Nephron progenitor cell (in vitro differentiated cells): ENCODE measurements around the gene VIPR2.
"Not testable (repeated sequence)": the region's sequence is repeated elsewhere in the genome, so short reads cannot be mapped to it uniquely, and the experiment has no call there.

Experiments
- DNase-seq: peaks from one replicate; pipeline ENCODE4 v3.0.0; 2021
- H3K27ac Mint-ChIP-seq: 2 replicates; pipeline ENCODE4 v1.8.0; 2021; ENCODE audit warnings: mild to moderate bottlenecking, moderate library complexity, mixed read lengths
- H3K27me3 Mint-ChIP-seq: 2 replicates; pipeline ENCODE4 v1.8.0; 2021; ENCODE audit warnings: mild to moderate bottlenecking, low read depth, mixed read lengths; ENCODE audit not compliant: poor library complexity
- H3K36me3 Mint-ChIP-seq: 2 replicates; pipeline ENCODE4 v1.8.0; 2021; ENCODE audit warnings: low read depth, mixed read lengths
- H3K4me1 Mint-ChIP-seq: 2 replicates; pipeline ENCODE4 v1.8.0; 2021; ENCODE audit warnings: mixed read lengths
- H3K4me3 Mint-ChIP-seq: 2 replicates; pipeline ENCODE4 v1.8.0; 2021; ENCODE audit warnings: mild to moderate bottlenecking, moderate library complexity, mixed read lengths
- H3K9me3 Mint-ChIP-seq: 2 replicates; pipeline ENCODE4 v1.8.0; 2021; ENCODE audit warnings: mild to moderate bottlenecking, moderate library complexity, mixed read lengths
- TF ChIP-seq, protein P1 (sequence below): fragments of 200-600 bp; sonication (generic); IDR thresholded peaks from 2 replicates; pipeline ENCODE4 v1.5.0; 2021; ENCODE audit warnings: antibody characterized with exemption

The VIPR2 gene

DNA sequence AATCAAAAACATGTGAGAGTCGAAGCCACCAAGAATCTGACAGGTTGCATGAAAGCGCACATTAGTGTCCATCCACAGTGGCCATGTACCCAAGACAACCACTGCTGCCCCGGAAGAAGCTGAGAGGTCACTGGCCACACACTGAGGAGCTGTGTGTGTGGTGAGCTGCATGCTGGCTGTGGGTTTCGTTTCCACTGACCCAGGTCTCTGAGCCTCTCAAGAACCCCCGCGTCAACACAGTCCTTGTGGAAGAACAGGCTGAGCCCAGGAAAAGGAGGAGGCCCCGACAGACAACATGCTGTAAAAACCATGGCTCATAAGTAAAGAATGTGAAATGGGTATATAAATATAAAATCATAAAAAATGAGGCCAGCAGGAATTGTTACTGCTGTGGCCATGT is 8.2 kb downstream of the VIPR2 start:
- Mint-ChIP-seq H3K9me3 (peaks cover 20% of the 10 kb centered on the region), H3K4me1 (peaks cover 16% of the 10 kb centered on the region), H3K4me3 (no peak overlapping the region), H3K36me3 (no peaks in the 10 kb centered on the region), H3K27me3 (peaks cover 28% of the 10 kb centered on the region), H3K27ac (no peak overlapping the region)
- no peak for DNase-seq
- TF ChIP-seq, protein P1, sequence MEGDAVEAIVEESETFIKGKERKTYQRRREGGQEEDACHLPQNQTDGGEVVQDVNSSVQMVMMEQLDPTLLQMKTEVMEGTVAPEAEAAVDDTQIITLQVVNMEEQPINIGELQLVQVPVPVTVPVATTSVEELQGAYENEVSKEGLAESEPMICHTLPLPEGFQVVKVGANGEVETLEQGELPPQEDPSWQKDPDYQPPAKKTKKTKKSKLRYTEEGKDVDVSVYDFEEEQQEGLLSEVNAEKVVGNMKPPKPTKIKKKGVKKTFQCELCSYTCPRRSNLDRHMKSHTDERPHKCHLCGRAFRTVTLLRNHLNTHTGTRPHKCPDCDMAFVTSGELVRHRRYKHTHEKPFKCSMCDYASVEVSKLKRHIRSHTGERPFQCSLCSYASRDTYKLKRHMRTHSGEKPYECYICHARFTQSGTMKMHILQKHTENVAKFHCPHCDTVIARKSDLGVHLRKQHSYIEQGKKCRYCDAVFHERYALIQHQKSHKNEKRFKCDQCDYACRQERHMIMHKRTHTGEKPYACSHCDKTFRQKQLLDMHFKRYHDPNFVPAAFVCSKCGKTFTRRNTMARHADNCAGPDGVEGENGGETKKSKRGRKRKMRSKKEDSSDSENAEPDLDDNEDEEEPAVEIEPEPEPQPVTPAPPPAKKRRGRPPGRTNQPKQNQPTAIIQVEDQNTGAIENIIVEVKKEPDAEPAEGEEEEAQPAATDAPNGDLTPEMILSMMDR = no peak

DNA sequence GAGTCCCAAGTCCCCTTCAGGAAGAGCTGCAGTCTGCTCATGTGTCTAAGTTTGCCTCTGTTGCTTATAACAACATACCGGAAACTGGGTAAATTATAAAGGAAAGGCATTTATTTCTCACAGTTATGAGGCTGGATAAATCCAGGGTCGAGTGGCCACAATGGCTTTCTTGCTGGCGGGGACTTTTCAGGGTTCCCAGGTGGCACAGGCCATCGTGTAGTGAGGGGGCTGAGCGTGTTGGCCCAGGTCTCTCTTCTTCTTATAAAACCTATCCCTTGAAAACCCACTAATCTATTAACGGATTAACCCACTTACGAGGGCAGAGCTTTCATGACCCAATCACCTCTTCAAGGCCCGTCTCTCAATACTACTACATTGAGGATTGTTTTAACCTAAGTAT is 8.7 kb downstream of the VIPR2 start:
- Mint-ChIP-seq H3K4me3 (no peak overlapping the region), H3K9me3 (peaks cover 20% of the 10 kb centered on the region), H3K27me3 (peaks cover 24% of the 10 kb centered on the region), H3K36me3 (no peaks in the 10 kb centered on the region), H3K4me1 (peaks cover 15% of the 10 kb centered on the region), H3K27ac (no peak overlapping the region)
- DNase-seq = no peak
- TF ChIP-seq, protein P1 = no peak

DNA sequence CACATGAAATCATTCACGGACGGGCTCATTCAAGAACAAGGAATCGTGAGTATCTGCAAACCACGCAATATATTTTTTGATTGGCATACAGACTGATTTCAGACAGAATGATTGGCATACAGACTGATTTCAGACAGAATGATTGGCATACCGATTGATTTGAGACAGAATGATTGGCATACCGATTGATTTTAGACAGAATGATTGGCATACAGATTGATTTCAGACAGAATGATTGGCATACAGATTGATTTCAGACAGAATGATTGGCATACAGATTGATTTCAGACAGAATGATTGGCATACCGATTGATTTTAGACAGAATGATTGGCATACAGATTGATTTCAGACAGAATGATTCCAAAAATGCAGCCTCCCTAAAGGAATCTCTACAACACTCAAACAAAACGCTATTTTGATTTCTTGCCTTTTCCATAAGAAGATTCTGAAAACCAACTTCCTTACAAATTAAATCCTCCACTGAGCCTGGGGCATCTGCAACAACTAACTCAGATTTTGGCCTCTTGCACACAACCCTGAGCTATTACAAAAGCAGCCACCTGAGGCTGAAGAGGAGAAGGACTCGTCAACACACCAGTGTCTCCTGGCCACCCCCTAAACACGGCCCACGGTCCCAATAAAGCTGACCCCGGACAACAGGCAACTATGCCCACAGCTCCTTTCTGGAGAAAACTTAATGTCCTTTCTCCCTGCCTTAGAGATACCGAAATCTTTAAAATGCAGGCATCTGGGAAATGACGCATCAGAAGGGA is 11.8 kb downstream of the VIPR2 start:
- H3K4me3 Mint-ChIP-seq, H3K27ac Mint-ChIP-seq, DNase-seq, H3K36me3 Mint-ChIP-seq, H3K9me3 Mint-ChIP-seq, H3K27me3 Mint-ChIP-seq: not testable (repeated sequence)
- H3K4me1 Mint-ChIP-seq = peaks cover 14% of the 10 kb centered on the region

DNA sequence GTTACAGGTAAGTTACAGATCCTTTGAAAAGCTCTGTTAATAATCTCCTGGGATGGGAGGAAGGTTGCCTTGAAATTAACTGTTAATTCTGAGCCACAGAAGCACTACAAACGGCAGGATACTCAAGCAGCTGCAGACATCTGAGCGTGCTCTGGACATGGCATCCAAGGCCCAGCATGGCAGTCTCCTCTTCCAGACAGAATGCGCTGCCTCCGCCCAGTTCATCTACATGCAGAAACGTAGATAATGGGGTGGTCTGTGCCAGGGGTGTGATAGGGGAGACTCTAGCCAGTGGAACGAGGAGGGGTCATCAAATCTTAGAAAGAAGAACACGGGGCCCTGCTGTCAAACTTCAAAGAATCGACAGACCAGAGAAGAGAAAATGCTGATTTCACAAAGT is 13.8 kb downstream of the VIPR2 start:
- H3K9me3 Mint-ChIP-seq = no peaks in the 10 kb centered on the region
- H3K4me3 Mint-ChIP-seq = no peak overlapping the region
- peaks cover 20% of the 10 kb centered on the region for H3K27me3 Mint-ChIP-seq
- H3K27ac Mint-ChIP-seq = no peak overlapping the region
- no peak for DNase-seq
- H3K4me1 Mint-ChIP-seq = peaks cover 7% of the 10 kb centered on the region
- TF ChIP-seq, protein P1 = no peak
- no peaks in the 10 kb centered on the region for H3K36me3 Mint-ChIP-seq

DNA sequence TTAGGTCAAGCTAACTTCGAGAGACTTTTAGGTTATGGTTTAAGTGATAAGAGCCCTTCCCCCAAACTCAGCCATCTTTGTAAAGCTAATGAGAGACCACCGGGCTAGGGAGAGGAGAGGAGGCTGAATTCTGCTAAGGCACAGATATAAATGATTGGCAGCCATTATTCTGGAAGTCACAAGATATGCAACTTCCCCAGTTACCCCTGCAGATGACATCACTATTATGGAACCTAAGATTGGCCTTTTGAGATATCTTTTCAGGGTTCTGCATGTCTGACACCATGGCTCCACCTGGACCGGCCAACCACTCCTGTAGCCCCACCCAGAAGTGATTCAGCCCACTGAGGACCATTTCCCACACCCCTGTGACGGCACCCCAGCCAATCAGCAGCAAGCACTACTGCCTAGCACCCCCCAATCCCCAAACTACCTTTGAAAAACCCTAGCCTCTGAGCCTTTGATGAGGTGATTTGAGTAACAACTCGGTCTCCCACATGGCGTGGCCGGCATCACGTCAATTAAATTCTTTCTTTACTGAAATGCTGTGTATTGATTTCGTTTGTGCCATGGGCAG is 14.4 kb downstream of the VIPR2 start:
- Mint-ChIP-seq H3K27me3 (peaks cover 25% of the 10 kb centered on the region), H3K4me3 (no peak overlapping the region), H3K4me1 (peaks cover 7% of the 10 kb centered on the region), H3K36me3 (no peaks in the 10 kb centered on the region), H3K27ac (no peak overlapping the region), H3K9me3 (no peaks in the 10 kb centered on the region)
- TF ChIP-seq, protein P1 = no peak
- DNase-seq = no peak

DNA sequence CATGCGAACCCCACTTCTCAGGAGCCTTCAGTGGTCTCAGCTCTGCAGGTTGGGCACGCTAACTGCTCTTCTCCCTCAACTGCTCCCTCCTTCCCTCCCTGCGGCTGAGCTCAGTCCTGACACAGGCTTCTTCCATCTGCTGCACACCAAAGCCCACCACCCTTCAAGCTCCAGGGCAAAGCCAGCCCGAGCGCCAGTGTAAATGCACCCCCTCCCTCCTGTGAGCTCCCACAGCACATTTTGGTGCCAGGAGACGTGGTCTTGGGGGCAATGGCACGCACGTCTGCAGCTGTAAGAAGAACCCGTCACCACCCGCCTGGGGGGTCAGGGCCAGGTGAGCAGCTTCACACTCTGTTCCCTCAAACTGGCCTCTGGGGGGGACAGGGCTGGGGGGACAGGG is 15.9 kb downstream of the VIPR2 start:
- peaks cover 28% of the 10 kb centered on the region for H3K27me3 Mint-ChIP-seq
- H3K27ac Mint-ChIP-seq = no peak overlapping the region
- peaks cover 7% of the 10 kb centered on the region for H3K4me1 Mint-ChIP-seq
- H3K36me3 Mint-ChIP-seq = no peaks in the 10 kb centered on the region
- H3K4me3 Mint-ChIP-seq = no peak overlapping the region
- DNase-seq = no peak
- TF ChIP-seq, protein P1 = no peak
- no peaks in the 10 kb centered on the region for H3K9me3 Mint-ChIP-seq
